Caco-2 (cell line): ENCODE results near the gene KRTAP10-8. TPM values are rescaled to one million over a fixed set of nuclear protein-coding genes. Genes with fewer than 3 reads are reported as not detected.

ENCODE experiments used
- BruUV-seq: library from RNA; stranded (reverse); fragments of 400-500 nt; replicated peaks from 2 replicates; lab custom pipeline; 2021; lab: Mats Ljungman, UMichigan
- CTCF ChIA-PET: fragments of 300-600 bp; sonication (Branson Sonifier 250); formaldehyde crosslinking; loops from one replicate; lab custom pipeline; 2022; ENCODE audit warnings: antibody characterized with exemption; lab: Charles Lee
- POLR2A ChIA-PET: fragments of 300-600 bp; sonication (Branson Sonifier 250); formaldehyde crosslinking; loops from one replicate; lab custom pipeline; 2022; ENCODE audit warnings: antibody characterized with exemption; lab: Charles Lee
- DNase-seq, 2 experiments: peaks; one replicate each; pipeline versions ENCODE4 v3.0.0 to v3.0.0-alpha.2; 2020 to 2022
- H3K27me3 ChIP-seq: replicated peaks from 2 replicates; pipeline ENCODE4 v1.6.0; 2011; ENCODE audit warnings: low read length; ENCODE audit not compliant: control insufficient read depth, insufficient read depth
- H3K36me3 ChIP-seq: 2 replicates; pipeline ENCODE4 v1.5.1; 2011; ENCODE audit warnings: low read length; ENCODE audit not compliant: control insufficient read depth, insufficient read depth
- H3K4me1 ChIP-seq: fragments of 250-450 bp; sonication (Bioruptor Pico); 2 replicates; pipeline ENCODE4 v1.5.1; 2020; ENCODE audit warnings: mild to moderate bottlenecking
- H3K4me3 ChIP-seq: 2 replicates; pipeline ENCODE4 v1.5.1; 2011; ENCODE audit warnings: low read depth, mild to moderate bottlenecking, control low read depth, low read length
- H3K9me3 ChIP-seq: fragments of 250-450 bp; sonication (Bioruptor Pico); 2 replicates; pipeline ENCODE4 v1.5.1; 2020; ENCODE audit warnings: mild to moderate bottlenecking, moderate library complexity
- H3K27ac Mint-ChIP-seq: one replicate; pipeline ENCODE4 v1.8.0; 2022; ENCODE audit warnings: mixed read lengths; ENCODE audit not compliant: unreplicated experiment
- H3K27me3 Mint-ChIP-seq: one replicate; pipeline ENCODE4 v1.8.0; 2022; ENCODE audit warnings: mixed read lengths; ENCODE audit not compliant: insufficient read depth, unreplicated experiment
- H3K36me3 Mint-ChIP-seq: one replicate; pipeline ENCODE4 v1.8.0; 2022; ENCODE audit warnings: mild to moderate bottlenecking, mixed read lengths; ENCODE audit not compliant: insufficient read depth, unreplicated experiment
- H3K4me1 Mint-ChIP-seq: one replicate; pipeline ENCODE4 v1.8.0; 2022; ENCODE audit warnings: low read depth, mixed read lengths; ENCODE audit not compliant: unreplicated experiment
- H3K4me3 Mint-ChIP-seq: one replicate; pipeline ENCODE4 v1.8.0; 2022; ENCODE audit warnings: mild to moderate bottlenecking, moderate library complexity, mixed read lengths; ENCODE audit not compliant: unreplicated experiment
- H3K9me3 Mint-ChIP-seq: one replicate; pipeline ENCODE4 v1.8.0; 2022; ENCODE audit warnings: mixed read lengths; ENCODE audit not compliant: unreplicated experiment
- intact Hi-C: fragments of 100-400 bp; cut with micrococcal nuclease; formaldehyde crosslinking; loops from one replicate; pipeline ENCODE4 v1.10.0; 2022; ENCODE audit not compliant: unreplicated experiment
- total RNA-seq: library from RNA; stranded (reverse); gene quantifications from 2 replicates; pipeline ENCODE4 v1.2.3, GENCODE V29; 2022
- TF ChIP-seq, protein P1 (sequence below), 2 experiments: fragments of 200-600 bp in 1 of 2; IDR thresholded peaks; 1 replicate in 1 of 2; 2 replicates in 1 of 2; pipeline versions ENCODE4 v1.5.1 to v1.8.0; 2011 to 2022; ENCODE audit warnings: antibody characterized with exemption in 1 of 2, control low read depth in 1 of 2, inconsistent platforms in 1 of 2, low read depth in 1 of 2, low read length in 1 of 2, mild to moderate bottlenecking in 1 of 2, moderate library complexity in 1 of 2; ENCODE audit not compliant: insufficient read depth in 1 of 2, severe bottlenecking in 1 of 2, unreplicated experiment in 1 of 2

Gene KRTAP10-8
- total RNA-seq, 1 experiment from 2014 or later = not detected

DNA sequence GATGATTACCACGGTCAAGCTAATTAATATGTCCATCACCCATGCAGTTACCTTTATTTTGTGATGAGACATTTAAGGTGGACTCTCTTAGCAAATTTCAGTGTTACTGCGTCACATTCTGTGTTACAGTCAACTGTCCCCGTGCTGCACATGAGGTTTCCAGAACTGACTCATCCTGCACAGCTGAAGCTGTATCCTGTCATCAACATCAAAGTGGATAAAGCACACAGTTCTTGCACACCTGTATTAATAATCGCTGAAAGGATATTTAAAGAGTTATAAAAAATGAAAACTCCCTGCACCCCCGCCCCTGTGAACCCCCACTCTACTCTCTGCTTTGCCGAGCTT lies 28.1 kb upstream of the KRTAP10-8 start:
- Histone ChIP-seq H3K4me3 (no peak overlapping the region), H3K27me3 (no peaks in the 10 kb centered on the region), H3K9me3 (peaks cover 18% of the 10 kb centered on the region), H3K36me3 (no peaks in the 10 kb centered on the region), H3K4me1 (no peaks in the 10 kb centered on the region)
- no peaks in the 10 kb centered on the region for H3K4me1 Mint-ChIP-seq
- TF ChIP-seq, protein P1, sequence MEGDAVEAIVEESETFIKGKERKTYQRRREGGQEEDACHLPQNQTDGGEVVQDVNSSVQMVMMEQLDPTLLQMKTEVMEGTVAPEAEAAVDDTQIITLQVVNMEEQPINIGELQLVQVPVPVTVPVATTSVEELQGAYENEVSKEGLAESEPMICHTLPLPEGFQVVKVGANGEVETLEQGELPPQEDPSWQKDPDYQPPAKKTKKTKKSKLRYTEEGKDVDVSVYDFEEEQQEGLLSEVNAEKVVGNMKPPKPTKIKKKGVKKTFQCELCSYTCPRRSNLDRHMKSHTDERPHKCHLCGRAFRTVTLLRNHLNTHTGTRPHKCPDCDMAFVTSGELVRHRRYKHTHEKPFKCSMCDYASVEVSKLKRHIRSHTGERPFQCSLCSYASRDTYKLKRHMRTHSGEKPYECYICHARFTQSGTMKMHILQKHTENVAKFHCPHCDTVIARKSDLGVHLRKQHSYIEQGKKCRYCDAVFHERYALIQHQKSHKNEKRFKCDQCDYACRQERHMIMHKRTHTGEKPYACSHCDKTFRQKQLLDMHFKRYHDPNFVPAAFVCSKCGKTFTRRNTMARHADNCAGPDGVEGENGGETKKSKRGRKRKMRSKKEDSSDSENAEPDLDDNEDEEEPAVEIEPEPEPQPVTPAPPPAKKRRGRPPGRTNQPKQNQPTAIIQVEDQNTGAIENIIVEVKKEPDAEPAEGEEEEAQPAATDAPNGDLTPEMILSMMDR (IDR thresholded peaks at IDR 0.05; ENCODE audit: insufficient read depth in 1 of 2, low read depth in 1 of 2, low read length in 1 of 2, severe bottlenecking in 1 of 2, unreplicated experiment in 1 of 2) = no peak
- peaks cover 6% of the 10 kb centered on the region for H3K27me3 Mint-ChIP-seq
- H3K4me3 Mint-ChIP-seq = no peak overlapping the region
- no peak for DNase-seq
- BruUV-seq = no TSS peak
- no peak overlapping the region for H3K27ac Mint-ChIP-seq
- intact Hi-C loops = no loop called here
- peaks cover 36% of the 10 kb centered on the region for H3K9me3 Mint-ChIP-seq
- POLR2A ChIA-PET = no interaction called here
- CTCF ChIA-PET = no interaction called here
- H3K36me3 Mint-ChIP-seq = peaks cover 5% of the 10 kb centered on the region

GRCh38 chr21:44585892-44586291 lies 26.0 kb upstream of the KRTAP10-8 start:
- BruUV-seq = no TSS peak
- Mint-ChIP-seq H3K4me1 (no peaks in the 10 kb centered on the region), H3K27me3 (peaks cover 6% of the 10 kb centered on the region), H3K27ac (no peak overlapping the region), H3K36me3 (no peaks in the 10 kb centered on the region), H3K9me3 (peaks cover 20% of the 10 kb centered on the region), H3K4me3 (no peak overlapping the region)
- ChIA-PET POLR2A (no interaction called here), CTCF (no interaction called here)
- no peak for DNase-seq
- Histone ChIP-seq H3K4me1 (no peaks in the 10 kb centered on the region), H3K9me3 (peaks cover 15% of the 10 kb centered on the region; the same call in 1 of the 2 replicates), H3K27me3 (no peaks in the 10 kb centered on the region), H3K4me3 (no peak overlapping the region), H3K36me3 (no peaks in the 10 kb centered on the region)
- intact Hi-C loops = no loop called here
- TF ChIP-seq, protein P1 (IDR thresholded peaks at IDR 0.05; ENCODE audit: insufficient read depth in 1 of 2, low read depth in 1 of 2, low read length in 1 of 2, severe bottlenecking in 1 of 2, unreplicated experiment in 1 of 2) = no peak

DNA sequence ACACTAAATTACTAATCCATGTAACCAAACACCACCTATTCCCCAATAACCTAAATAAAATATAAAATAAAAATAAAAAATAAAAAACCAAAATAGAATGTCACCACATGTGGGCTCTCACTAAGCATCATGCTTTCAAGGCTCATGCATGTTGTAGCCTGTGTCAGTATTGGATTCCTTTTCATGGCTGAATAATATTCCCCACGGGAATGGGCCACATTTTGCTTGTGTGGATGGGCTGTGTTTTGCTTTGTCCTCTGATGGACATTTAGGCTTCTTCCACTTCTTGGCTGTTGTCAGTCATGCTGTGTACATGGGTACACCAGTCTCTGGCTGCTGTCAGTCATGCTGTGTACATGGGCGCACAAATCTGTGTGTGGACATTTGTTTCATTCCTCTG lies 22.8 kb upstream of the KRTAP10-8 start:
- Histone ChIP-seq H3K36me3 (no peaks in the 10 kb centered on the region), H3K4me3 (no peak overlapping the region), H3K27me3 (no peaks in the 10 kb centered on the region), H3K4me1 (no peaks in the 10 kb centered on the region), H3K9me3 (no peaks in the 10 kb centered on the region)
- peaks cover 6% of the 10 kb centered on the region for H3K27me3 Mint-ChIP-seq
- CTCF ChIA-PET = no interaction called here
- no peaks in the 10 kb centered on the region for H3K4me1 Mint-ChIP-seq
- DNase-seq = no peak
- H3K9me3 Mint-ChIP-seq = no peaks in the 10 kb centered on the region
- TF ChIP-seq, protein P1 (IDR thresholded peaks at IDR 0.05; ENCODE audit: insufficient read depth in 1 of 2, low read depth in 1 of 2, low read length in 1 of 2, severe bottlenecking in 1 of 2, unreplicated experiment in 1 of 2) = no peak
- no peaks in the 10 kb centered on the region for H3K36me3 Mint-ChIP-seq
- no peak overlapping the region for H3K27ac Mint-ChIP-seq
- BruUV-seq = no TSS peak
- no peak overlapping the region for H3K4me3 Mint-ChIP-seq
- intact Hi-C loops = no loop called here
- POLR2A ChIA-PET = no interaction called here
